Nephron progenitor cell (in vitro differentiated cells): ENCODE data around the gene DHODH.
A peak's percentile ranks its signal among the peaks of the same experiment; 100 is the strongest.

Source experiments
- DNase-seq: peaks from one replicate; pipeline ENCODE4 v3.0.0; 2021
- H3K27ac Mint-ChIP-seq: 2 replicates; pipeline ENCODE4 v1.8.0; 2021; ENCODE audit warnings: mild to moderate bottlenecking, moderate library complexity, mixed read lengths
- H3K27me3 Mint-ChIP-seq: 2 replicates; pipeline ENCODE4 v1.8.0; 2021; ENCODE audit warnings: mild to moderate bottlenecking, low read depth, mixed read lengths; ENCODE audit not compliant: poor library complexity
- H3K36me3 Mint-ChIP-seq: 2 replicates; pipeline ENCODE4 v1.8.0; 2021; ENCODE audit warnings: low read depth, mixed read lengths
- H3K4me1 Mint-ChIP-seq: 2 replicates; pipeline ENCODE4 v1.8.0; 2021; ENCODE audit warnings: mixed read lengths
- H3K4me3 Mint-ChIP-seq: 2 replicates; pipeline ENCODE4 v1.8.0; 2021; ENCODE audit warnings: mild to moderate bottlenecking, moderate library complexity, mixed read lengths
- H3K9me3 Mint-ChIP-seq: 2 replicates; pipeline ENCODE4 v1.8.0; 2021; ENCODE audit warnings: mild to moderate bottlenecking, moderate library complexity, mixed read lengths
- TF ChIP-seq, protein P1 (sequence below): fragments of 200-600 bp; sonication (generic); IDR thresholded peaks from 2 replicates; pipeline ENCODE4 v1.5.0; 2021; ENCODE audit warnings: antibody characterized with exemption

DHODH gene

GRCh38 chr16:72009779-72010178 lies 1.2 kb downstream of the DHODH start:
- Mint-ChIP-seq H3K9me3 (no peaks in the 10 kb centered on the region), H3K4me3 (peak overlapping the region; percentile 97), H3K36me3 (peaks cover 9% of the 10 kb centered on the region), H3K27me3 (peaks cover 18% of the 10 kb centered on the region), H3K27ac (no peak overlapping the region), H3K4me1 (peaks cover 45% of the 10 kb centered on the region)
- no peak for DNase-seq
- TF ChIP-seq, protein P1, sequence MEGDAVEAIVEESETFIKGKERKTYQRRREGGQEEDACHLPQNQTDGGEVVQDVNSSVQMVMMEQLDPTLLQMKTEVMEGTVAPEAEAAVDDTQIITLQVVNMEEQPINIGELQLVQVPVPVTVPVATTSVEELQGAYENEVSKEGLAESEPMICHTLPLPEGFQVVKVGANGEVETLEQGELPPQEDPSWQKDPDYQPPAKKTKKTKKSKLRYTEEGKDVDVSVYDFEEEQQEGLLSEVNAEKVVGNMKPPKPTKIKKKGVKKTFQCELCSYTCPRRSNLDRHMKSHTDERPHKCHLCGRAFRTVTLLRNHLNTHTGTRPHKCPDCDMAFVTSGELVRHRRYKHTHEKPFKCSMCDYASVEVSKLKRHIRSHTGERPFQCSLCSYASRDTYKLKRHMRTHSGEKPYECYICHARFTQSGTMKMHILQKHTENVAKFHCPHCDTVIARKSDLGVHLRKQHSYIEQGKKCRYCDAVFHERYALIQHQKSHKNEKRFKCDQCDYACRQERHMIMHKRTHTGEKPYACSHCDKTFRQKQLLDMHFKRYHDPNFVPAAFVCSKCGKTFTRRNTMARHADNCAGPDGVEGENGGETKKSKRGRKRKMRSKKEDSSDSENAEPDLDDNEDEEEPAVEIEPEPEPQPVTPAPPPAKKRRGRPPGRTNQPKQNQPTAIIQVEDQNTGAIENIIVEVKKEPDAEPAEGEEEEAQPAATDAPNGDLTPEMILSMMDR: no peak

GRCh38 chr16:72012607-72013006 lies 4.1 kb downstream of the DHODH start:
- no peak overlapping the region for H3K4me3 Mint-ChIP-seq
- DNase-seq: no peak
- peaks cover 56% of the 10 kb centered on the region for H3K4me1 Mint-ChIP-seq
- H3K9me3 Mint-ChIP-seq: no peaks in the 10 kb centered on the region
- peaks cover 30% of the 10 kb centered on the region for H3K36me3 Mint-ChIP-seq
- TF ChIP-seq, protein P1: no peak
- H3K27ac Mint-ChIP-seq: peak overlapping the region; percentile 96
- H3K27me3 Mint-ChIP-seq: no peaks in the 10 kb centered on the region

DNA sequence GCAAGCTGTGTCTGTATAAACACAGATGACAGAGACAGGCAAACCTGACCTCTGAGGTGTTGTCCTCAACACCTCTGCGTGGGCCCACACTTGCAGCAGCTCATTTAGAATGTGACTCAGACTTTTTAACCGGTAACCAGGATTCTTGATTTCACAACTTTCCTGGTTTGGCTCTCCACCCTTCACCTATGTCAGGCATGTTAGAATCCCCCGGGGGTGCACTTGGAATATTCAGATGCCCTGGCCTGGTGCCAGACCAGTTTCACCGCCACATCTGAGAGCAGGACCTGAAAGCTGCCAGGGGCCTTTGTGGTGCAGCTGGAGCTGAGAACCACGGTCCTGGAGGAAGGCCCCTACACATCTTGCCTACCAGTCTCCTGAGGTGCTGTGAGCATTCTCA lies 4.8 kb downstream of the DHODH start:
- peak overlapping the region; percentile 11 for H3K4me3 Mint-ChIP-seq
- peaks cover 55% of the 10 kb centered on the region for H3K4me1 Mint-ChIP-seq
- H3K27ac Mint-ChIP-seq: peak overlapping the region; percentile 96
- no peaks in the 10 kb centered on the region for H3K27me3 Mint-ChIP-seq
- H3K36me3 Mint-ChIP-seq: peaks cover 36% of the 10 kb centered on the region
- H3K9me3 Mint-ChIP-seq: no peaks in the 10 kb centered on the region
- TF ChIP-seq, protein P1: no peak
- DNase-seq: no peak

GRCh38 chr16:72013888-72014581 lies 5.5 kb downstream of the DHODH start:
- Mint-ChIP-seq H3K27ac (peak overlapping the region; percentile 96), H3K4me3 (peak overlapping the region; percentile 11), H3K27me3 (no peaks in the 10 kb centered on the region), H3K9me3 (no peaks in the 10 kb centered on the region), H3K36me3 (peaks cover 40% of the 10 kb centered on the region), H3K4me1 (peaks cover 50% of the 10 kb centered on the region)
- DNase-seq: peak; percentile 16
- TF ChIP-seq, protein P1: no peak

GRCh38 chr16:72014675-72015074 lies 6.1 kb downstream of the DHODH start:
- Mint-ChIP-seq H3K4me3 (no peak overlapping the region), H3K27me3 (no peaks in the 10 kb centered on the region), H3K4me1 (peaks cover 55% of the 10 kb centered on the region), H3K27ac (peak overlapping the region; percentile 96), H3K9me3 (no peaks in the 10 kb centered on the region), H3K36me3 (peaks cover 46% of the 10 kb centered on the region)
- TF ChIP-seq, protein P1: no peak
- DNase-seq: no peak

GRCh38 chr16:72015124-72015523 lies 6.6 kb downstream of the DHODH start:
- Mint-ChIP-seq H3K4me3 (no peak overlapping the region), H3K27me3 (no peaks in the 10 kb centered on the region), H3K36me3 (peaks cover 41% of the 10 kb centered on the region), H3K4me1 (peaks cover 51% of the 10 kb centered on the region), H3K9me3 (no peaks in the 10 kb centered on the region), H3K27ac (peak overlapping the region; percentile 72)
- no peak for DNase-seq
- TF ChIP-seq, protein P1: no peak
